ENCODE measurements around the gene PLEKHA5.
"Not testable (repeated sequence)": the region's sequence is repeated elsewhere in the genome, so short reads cannot be mapped to it uniquely, and the experiment has no call there.

PLEKHA5 gene

DNA sequence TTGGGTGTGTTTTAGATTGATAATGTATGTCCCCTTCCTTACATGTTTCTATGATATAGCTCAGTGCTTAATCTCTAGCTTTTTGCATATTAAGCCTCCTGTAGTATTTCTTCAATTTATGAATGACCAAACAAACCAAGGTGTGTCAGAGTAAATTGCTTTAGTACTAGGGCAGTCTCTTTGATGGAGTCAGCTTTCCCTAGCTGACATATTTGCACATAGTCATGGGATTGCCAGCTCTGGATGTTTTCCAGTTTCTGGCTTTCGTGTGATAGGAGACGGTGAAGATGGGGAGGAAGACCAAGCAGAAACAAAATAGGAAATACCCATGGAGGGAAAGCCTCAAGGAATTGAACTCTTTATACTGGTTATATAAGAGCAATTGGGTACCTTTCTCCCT lies 148.9 kb downstream of the PLEKHA5 start:
- DNase-seq (ENCODE audit: low read depth), result no peak

DNA sequence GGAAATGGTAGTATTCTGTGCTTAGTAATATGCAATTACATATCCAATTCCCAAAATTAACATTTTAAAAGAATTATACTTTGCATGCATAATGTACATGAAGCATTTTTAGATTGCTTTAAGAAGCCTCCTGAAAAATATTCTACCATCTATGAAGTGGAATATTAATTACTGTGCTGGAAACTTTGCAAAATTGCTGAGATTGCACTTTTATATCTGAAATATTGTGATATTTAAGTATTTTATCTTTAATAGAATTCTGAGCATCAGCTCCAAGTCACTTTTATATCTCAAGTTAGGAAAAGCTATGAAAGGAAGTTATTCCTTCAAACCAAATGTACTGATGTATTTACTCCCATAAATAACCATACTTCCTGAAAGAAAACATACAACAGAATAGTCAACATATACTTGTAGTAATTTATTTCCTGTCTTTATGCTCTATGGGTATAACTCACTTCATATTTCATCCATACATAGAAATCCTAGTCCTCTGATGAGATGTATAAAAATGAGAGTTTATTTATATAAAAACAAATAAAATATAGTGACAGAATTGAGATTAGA lies 152.7 kb downstream of the PLEKHA5 start:
- DNase-seq (ENCODE audit: low read depth), result no peak

- no peak for DNase-seq (ENCODE audit: low read depth)
Measured at GRCh38 chr12:19284658-19285057, 155.1 kb downstream of the PLEKHA5 start.

- DNase-seq (ENCODE audit: low read depth), result no peak
Measured at GRCh38 chr12:19285793-19286448, 156.4 kb downstream of the PLEKHA5 start.

DNA sequence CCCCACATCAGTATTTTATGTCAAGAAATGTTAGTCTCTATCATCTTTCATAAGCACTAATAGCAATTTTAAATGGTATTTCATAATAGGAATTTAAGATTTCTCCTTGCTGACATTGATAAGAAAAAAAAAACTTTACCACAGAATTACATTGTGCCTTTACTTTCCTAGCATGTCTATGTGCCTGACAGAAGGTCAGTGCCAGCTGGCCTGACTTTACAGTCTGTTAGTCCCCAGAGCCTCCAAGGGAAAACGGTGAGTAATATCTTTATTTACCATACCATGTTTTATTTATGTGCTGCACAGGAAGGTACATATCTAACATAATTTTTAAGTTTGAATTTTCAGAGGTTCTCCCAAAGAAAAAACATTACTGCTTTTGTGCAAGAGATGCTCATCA lies 157.8 kb downstream of the PLEKHA5 start:
- no peak for DNase-seq (ENCODE audit: low read depth)

DNA sequence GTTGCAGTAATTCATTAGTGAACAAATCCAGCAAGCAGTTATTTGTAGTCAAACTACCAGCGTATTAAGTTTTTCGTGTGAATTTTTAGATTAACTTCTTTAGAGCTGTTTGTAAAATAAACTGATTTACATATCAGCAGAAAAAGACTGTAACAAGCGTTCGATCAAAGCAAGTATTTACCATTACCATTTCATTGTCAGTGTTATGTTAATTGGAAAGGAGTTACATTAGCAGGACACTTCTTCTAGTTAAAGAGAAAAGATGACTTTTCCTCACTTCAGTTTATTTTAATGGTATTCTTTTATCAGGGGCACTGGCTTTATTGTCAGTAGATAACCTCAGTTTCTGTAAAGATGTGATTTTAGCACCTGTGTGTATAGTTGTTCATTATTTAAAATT lies 158.6 kb downstream of the PLEKHA5 start:
- DNase-seq (ENCODE audit: low read depth), result no peak

DNA sequence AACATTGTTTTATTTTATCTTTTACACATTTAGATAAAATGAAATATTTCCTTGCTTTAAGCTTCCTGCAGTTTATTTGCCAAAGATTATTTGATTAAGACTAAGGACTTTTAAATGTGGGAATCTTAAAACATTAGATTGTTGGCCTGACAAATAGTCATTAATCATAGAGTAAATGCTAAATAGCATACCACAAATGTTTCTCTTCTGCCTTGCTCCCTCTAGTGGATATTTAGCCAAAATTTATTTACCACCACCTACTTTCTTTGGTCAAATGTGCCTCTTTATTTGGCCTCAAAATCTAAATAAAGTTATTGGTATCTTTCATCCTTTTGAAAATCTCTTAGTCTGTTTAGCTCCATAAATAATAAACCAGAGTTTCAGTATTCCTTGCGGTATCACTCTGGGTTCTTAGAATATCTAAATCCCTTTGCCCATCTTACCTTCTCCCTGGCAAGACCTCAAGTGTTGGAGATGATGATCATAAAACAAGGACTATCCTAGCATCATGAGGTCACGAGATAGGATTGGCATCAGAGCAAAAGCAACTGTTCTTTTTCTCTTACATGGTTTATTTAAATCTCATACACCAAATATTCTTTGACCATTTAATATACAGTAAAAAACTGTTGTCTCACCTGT lies 159.2 kb downstream of the PLEKHA5 start:
- DNase-seq (ENCODE audit: low read depth), result no peak

GRCh38 chr12:19298836-19299605 lies 169.5 kb downstream of the PLEKHA5 start:
- no peak for DNase-seq (ENCODE audit: low read depth)

GRCh38 chr12:19299765-19300164 lies 170.2 kb downstream of the PLEKHA5 start:
- DNase-seq (ENCODE audit: low read depth), result no peak

DNA sequence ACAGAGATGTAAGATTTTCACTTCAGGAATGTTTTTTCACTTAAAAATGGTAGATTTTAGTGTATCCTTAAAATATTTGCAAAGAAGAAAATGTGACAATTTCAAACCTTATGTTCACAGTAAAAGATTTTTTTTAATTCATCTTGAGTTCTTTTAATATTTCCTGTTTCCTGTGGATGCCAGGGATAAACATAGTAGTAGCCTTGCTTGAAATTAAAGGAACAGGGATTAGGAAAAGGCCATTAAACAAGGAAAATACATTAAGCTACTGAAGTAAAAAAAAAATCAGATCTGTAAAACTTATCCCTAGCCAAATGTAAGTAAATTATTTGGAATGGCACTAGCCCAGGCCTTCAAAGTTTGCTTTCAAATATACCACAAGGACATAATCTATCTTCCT lies 171.7 kb downstream of the PLEKHA5 start:
- DNase-seq (ENCODE audit: low read depth), result no peak

- no peak for DNase-seq (ENCODE audit: low read depth)
Measured at GRCh38 chr12:19301688-19302087, 172.2 kb downstream of the PLEKHA5 start.

- DNase-seq (ENCODE audit: low read depth), result no peak
Measured at GRCh38 chr12:19302100-19302640, 172.6 kb downstream of the PLEKHA5 start.

DNA sequence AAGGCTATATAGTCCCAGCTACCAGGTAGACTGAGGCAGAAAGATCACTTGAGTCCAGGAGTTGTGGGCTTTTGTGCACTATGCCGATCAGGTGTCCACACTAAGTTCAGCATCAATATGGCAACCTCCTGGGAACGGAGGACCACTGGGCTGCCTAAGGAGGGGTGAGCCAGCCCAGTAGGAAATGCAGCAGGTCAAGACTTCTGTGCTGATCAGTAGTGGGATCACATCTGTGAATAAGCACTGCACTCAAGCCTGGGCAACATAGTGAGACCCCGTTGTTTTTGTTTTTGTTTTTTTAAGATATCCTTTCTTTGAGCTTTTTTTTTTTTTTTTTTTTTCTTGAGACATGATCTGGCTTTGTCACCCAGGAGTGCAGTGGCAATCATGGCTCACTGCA lies 174.0 kb downstream of the PLEKHA5 start:
- no peak for DNase-seq (ENCODE audit: low read depth)

GRCh38 chr12:19304149-19304750 lies 174.7 kb downstream of the PLEKHA5 start:
- no peak for DNase-seq (ENCODE audit: low read depth)

GRCh38 chr12:19305621-19306020 lies 176.1 kb downstream of the PLEKHA5 start:
- DNase-seq (ENCODE audit: low read depth), result not testable (repeated sequence)

DNA sequence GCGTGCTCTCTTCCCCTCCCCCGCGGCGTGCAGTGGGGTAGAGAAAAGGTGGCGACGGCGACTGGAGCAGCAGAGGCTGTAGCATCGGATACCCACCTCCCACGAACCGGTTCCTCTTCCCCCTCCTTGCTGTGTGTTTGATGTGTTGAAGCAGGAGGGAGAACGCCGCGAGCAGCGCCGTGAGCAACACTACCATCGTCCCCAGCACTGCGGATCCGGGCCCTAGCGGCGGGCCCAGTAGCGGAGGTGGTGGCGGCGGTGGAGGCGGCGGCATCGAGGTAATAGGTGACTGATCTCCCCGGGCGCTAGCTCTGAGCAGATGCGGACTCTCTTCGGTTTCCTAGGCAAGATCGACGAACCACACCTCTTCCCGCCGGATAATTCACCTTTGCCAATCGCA lies 176.8 kb downstream of the PLEKHA5 start:
- DNase-seq (ENCODE audit: low read depth), result no peak

DNA sequence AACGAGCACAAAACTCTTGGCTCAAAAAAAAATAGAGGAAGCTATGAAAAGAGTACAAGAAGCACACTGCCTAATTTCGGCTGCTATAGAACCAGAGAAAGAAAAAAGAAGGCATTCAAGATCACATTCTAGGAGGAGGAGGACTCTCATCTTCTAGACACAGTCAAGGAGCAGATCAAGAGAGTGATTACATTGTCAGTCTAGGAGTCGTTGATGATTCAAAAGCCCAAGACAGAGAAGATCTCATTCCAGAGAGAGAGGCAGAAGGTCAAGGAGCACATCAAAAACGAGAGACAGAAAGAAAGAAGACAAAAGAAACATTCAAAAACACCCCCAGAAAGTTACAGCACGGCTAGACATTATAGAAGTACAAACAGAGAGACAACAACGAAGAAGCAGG lies 177.9 kb downstream of the PLEKHA5 start:
- DNase-seq (ENCODE audit: low read depth), result no peak

GRCh38 chr12:19311165-19311564 lies 181.6 kb downstream of the PLEKHA5 start:
- DNase-seq (ENCODE audit: low read depth), result no peak

DNA sequence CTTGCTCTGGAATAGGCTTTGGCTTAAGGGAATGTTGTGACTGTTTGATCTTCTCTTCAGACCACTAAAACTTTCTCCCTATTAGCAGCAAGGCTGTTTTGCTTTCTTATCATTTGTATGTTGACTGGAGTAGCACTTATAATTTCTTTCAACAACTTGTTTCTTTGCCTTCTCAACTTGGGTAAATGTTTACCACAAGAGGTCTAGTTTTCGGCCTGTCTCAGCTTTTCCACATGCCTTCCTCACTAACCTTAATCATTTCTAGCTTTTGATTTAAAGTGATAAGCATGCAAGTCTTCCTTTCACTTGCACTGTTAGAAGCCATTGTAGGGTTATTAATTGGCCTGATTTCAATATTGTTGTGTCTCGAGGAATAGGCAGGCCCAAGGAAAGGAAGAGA lies 183.1 kb downstream of the PLEKHA5 start:
- no peak for DNase-seq (ENCODE audit: low read depth)

- no peak for DNase-seq (ENCODE audit: low read depth)
Measured at GRCh38 chr12:19316425-19316824, 186.9 kb downstream of the PLEKHA5 start.

DNA sequence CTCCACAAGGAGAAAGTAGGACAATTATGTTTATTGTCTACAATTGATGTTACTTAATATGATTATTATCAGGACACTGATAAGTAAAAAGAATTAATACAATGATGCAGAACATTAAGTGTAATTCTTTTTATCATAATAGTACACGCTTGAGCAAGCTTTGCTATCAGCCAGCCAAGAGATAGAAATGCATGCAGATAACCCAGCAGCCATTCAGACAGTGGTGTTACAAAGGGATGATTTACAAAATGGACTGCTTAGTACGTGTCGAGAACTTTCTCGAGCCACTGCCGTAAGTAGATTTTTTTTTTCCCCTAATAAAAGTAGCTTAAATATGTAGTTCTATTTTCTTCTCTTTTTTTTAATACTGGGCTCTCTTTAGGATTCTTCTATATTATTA lies 192.8 kb downstream of the PLEKHA5 start:
- no peak for DNase-seq (ENCODE audit: low read depth)

- DNase-seq (ENCODE audit: low read depth), result no peak
Measured at GRCh38 chr12:19323805-19324204, 194.3 kb downstream of the PLEKHA5 start.
